PC-9 (cell line): ENCODE data around the gene RXFP3.

Experiments
- EZH2 ChIP-seq: fragments of 200-600 bp; sonication (generic); IDR thresholded peaks from 2 replicates; pipeline ENCODE4 v1.8.0; 2017; ENCODE audit warnings: antibody characterized with exemption, low read depth
- TF ChIP-seq, protein P1 (sequence below): fragments of 200-600 bp; sonication (generic); conservative IDR thresholded peaks from 2 replicates; pipeline ENCODE4 v1.6.1; 2017; ENCODE audit warnings: mixed run types, antibody characterized with exemption, mild to moderate bottlenecking, moderate library complexity

DNA sequence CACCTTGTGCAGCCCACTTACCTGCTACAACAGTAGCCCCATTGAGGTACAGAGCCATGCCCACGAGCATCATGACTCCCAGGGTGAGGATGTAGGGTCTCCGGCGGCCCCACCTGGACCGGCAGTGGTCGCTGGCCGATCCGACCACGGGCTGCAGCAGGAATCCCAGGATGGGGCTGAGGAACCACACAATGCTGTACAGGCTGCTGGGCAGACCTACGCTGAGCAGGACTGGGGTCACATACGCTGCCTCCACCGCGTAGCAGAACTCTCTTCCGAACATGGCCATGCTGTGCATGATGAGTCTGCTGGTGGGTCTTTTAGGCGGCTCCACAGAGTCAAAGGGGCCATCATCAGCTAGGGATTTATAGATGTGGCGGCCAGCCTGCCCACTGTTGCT lies 48.0 kb downstream of the RXFP3 start:
- TF ChIP-seq, protein P1, sequence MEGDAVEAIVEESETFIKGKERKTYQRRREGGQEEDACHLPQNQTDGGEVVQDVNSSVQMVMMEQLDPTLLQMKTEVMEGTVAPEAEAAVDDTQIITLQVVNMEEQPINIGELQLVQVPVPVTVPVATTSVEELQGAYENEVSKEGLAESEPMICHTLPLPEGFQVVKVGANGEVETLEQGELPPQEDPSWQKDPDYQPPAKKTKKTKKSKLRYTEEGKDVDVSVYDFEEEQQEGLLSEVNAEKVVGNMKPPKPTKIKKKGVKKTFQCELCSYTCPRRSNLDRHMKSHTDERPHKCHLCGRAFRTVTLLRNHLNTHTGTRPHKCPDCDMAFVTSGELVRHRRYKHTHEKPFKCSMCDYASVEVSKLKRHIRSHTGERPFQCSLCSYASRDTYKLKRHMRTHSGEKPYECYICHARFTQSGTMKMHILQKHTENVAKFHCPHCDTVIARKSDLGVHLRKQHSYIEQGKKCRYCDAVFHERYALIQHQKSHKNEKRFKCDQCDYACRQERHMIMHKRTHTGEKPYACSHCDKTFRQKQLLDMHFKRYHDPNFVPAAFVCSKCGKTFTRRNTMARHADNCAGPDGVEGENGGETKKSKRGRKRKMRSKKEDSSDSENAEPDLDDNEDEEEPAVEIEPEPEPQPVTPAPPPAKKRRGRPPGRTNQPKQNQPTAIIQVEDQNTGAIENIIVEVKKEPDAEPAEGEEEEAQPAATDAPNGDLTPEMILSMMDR, result no peak
- no peak for TF ChIP-seq EZH2
